T-helper 2 cell treated with Interferon-gamma antibody and Interleukin-4, amounts not matched to agents 100 ng/mL and 5 ng/mL, for 36 hours (primary cell): ENCODE data around the gene CTRL. TPM values are rescaled to one million over a fixed set of nuclear protein-coding genes. Genes with fewer than 3 reads are reported as not detected.
"Not testable (repeated sequence)": the region's sequence is repeated elsewhere in the genome, so short reads cannot be mapped to it uniquely, and the experiment has no call there.

Source experiments
- intact Hi-C: fragments of 100-400 bp; cut with micrococcal nuclease; formaldehyde crosslinking; loops from one replicate; pipeline ENCODE4 v1.15.1; 2023
- total RNA-seq: library from RNA; stranded (reverse); gene quantifications from 2 replicates; pipeline ENCODE4 v1.2.3, GENCODE V29; 2022

Gene CTRL
- total RNA-seq, 1 donor from 2014 or later: 9.6 TPM

DNA sequence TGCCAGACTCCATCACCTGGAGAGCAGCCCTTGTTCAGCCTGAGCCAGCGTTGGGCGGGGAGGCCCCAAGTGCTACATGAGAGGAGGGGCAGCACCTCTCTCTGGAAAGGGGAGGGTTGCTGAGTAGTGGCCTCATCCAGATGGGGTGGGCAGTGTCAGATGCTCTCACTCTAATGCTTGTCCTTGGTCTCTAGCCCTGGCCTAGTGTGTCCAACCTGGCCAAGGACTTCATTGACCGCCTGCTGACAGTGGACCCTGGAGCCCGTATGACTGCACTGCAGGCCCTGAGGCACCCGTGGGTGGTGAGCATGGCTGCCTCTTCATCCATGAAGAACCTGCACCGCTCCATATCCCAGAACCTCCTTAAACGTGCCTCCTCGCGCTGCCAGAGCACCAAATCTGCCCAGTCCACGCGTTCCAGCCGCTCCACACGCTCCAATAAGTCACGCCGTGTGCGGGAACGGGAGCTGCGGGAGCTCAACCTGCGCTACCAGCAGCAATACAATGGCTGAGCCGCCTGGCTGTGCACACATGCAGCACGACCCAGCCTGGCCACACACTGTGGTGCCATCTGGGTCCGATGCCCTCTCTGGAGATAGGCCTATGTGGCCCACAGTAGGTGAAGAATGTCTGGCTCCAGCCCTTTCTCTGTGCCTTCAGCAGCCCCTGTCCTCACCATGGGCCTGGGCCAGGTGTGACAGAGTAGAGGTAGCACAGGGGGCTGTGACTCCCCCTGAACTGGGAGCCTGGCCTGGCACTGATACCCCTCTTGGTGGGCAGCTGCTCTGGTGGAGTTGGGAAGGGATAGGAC, 4.3 kb downstream of the CTRL start:
- intact Hi-C loops: no loop called here

DNA sequence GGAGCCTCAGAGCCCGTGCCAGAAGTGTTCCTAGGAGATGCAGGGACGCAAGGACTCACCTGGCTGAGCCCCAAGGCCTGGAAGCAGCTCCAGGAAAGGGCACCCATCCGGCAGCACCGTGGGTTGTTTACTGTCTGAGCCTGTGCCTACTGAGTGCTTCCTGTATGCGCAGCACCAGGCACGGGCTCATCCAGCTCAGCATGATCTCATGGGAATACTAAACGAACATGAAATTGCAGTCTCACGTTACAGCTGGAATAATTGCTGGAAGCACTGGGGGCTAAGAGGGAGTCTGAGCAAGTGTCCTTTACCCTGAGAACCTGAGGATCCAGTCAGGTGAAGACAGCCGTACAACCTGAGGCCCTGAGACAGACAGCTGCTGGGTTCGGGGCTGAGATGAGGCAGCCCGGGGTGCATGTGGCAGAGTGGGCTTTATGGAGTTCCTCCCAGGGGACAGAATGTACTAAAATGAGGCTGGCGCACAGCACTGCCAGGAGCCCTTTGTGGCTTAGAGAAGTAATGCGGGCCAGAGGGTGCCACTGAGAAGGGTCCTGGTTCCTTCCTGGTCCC, 5.4 kb downstream of the CTRL start:
- intact Hi-C loops: no loop called here

DNA sequence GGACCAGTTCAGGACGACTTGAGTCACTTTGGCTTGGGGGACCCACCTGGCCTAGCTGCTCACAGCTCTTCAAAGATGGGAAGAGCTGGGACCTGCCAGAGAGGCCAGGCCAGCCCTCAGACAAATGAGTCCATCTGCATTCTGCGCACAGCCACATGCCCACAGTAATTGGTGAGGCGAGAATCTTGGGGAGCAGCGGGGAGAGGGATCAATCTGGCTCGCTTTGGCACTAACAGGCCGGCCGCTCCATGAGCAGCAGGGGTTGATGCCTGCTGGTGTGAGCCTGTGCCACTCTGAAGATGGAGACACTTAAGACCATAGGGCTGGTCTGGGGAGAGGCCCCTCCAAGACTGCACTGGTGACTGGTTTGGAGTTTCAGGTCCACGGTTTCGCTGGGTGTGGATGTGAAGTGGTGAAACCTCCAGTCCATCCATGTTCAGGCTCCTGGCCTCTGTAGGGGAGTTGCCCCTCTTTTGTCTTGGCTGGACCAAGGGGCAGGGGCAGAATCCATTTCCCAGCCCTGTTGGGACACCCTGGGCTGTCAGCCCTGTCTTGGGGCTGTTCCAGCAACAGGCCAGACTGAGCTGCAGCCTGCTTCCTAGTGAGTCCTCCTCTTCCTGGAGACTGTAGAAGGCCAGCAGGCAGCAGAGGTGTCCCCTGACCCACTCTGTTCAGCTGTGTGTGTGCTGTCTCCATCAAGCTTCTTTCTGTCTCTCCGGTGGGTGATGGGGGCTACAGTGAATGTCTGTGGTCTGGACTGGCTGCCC, 7.3 kb downstream of the CTRL start:
- intact Hi-C loops: no loop called here

DNA sequence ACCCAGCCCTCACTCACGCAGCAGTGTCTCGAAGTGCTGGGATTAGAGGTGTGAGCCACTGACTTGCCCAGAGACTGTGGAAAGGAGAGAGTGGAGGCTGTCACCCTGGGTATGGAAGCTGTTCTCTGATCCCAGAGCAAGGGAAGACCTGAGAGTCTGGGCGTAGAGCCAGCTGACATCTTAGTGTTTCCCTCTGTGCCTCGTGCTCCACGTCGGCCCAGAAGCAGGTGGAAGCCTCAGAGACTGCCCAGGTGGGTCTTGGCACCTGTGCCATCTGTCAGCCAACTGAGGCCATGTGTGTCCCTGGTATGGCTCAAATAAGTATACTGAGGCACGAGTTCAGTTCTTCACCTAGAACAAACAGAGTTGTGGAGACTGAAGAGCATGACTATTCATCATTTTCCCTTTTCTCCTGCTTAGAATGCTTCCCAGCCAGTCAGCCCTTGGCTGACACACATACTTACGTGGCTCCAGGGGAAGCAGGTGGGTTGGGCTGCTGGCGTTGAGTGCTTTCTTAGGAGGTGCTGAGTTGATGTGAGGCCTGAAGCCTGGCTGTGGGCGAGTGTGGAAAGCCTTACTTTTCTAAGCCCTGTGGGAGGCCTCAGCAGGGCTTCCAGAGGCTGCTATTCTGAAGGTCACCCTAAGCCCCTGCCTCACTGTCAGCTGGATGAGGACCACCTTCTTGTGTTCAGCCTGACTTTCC, 8.1 kb downstream of the CTRL start:
- intact Hi-C loops: no loop called here

DNA sequence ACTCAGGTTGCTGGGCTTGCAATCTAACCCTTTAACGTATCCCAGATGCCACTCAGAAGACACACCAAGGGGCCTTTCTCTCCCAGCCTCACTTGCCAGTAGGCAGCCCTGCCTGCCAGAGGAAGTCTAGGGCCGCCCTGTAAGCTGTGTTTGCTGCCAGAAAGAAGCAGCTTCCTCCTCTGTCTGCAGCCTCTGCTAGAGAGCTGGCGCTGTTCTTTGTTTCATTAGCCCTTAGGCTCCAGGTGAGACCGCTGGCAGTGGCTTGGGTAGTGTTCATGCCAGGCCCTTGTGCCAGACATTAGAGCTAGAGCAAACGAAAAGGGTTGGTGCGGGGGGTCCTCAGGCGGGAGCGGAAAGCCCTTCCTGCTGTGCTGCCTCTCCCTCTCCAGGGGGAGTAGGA, 8.9 kb downstream of the CTRL start:
- intact Hi-C loops: no loop called here

DNA sequence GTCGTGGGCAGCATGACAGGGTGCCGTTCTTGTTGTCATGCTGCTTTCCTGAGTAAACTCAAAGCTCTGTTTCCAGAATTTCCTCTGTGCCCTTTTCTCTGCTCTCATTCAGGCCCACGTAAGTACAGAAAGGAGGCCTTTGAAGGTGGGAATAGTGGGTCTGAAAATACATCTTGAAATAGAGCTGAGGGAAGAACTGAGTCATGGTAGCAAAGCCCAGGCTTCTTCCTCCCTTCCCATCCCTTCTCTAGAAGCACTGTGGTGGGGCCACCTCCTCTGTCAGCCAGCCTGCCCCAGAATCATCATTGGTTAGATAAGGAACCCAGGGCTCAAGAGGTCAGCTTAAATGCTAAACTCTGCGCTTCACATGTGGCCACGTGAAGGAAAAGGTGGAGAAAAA, 9.4 kb downstream of the CTRL start:
- intact Hi-C loops: no loop called here

DNA sequence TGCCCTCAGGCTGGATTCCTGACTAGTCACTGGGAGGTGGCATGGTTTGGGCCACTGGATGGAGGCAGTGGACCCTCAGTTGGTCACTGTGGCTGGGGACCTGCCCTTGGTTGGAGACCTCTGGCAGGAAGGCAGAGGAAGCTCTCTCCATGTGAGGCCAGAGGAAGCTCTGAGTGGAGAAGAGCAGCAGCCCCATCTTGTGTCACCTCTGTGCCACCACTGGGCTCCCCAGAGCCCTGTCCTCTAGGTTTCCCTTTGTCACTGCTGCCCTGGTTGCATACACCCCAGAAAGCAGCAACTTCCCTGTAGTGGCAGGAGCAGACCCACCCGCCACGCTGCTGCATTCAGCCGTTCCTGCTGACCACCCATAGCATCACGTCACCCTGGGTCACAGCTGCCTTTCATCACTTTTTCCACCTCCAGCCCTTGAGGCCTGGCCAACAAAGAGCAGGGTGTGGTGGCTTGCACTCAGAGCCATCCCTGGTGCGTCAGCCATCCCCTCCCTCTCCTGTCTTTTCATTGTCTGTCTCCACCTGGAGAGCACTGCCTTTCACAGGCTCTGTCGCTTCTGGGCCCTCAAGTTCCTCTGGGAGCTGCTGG, 11.9 kb downstream of the CTRL start:
- intact Hi-C loops: no loop called here

DNA sequence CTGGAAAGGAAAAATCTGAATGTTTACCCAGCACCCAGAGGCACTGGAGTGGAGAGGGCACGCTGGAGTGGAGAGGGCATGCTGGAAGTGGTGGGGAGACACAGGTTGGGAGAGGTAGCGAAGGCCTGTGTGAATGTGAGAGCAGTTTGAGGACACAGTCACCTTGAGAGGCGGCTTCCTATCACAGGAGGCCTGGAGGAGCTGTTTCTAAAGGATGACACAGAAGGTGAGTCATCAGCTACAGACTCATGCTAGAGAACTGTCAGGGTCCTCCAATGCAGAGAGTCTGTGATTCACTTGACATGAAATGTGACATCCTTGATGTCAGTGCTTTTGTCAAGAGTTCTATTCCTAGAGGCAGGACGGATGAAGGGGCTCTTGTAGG, 13.8 kb downstream of the CTRL start:
- intact Hi-C loops: no loop called here

DNA sequence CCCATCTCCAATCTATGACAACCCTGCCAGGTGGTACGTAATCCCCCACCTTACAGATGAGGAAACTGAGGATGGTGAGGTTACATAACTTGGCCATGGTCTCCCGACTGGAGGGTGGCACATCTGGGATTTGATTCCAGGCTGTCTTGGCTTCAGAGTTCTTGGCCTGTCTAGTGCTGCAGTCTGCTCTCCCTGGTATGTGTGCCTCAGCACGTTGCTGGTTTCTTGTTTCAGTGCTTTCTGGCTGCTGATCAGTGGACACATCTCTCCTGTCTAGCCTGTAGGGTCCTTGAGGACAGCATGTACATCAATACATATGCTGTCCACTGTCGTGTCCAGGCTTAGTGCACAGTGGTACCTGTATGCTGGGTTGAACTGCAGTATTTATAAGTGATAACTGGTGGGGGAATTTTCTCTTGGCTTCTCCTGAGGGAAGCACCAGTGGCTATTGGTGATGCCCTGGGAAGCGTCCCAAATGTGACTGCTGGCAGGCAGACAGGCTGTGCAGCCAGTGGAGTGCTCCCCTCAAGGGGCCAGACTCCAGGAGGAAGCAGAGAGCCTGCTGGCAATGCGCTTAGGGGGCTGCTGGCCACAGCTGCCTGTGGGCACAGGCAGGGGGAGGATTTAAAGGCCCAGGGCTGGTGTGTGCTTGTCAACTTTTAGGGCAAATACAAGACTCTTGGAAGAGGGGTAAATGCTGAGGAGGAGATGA, 14.4 kb downstream of the CTRL start:
- intact Hi-C loops: no loop called here

DNA sequence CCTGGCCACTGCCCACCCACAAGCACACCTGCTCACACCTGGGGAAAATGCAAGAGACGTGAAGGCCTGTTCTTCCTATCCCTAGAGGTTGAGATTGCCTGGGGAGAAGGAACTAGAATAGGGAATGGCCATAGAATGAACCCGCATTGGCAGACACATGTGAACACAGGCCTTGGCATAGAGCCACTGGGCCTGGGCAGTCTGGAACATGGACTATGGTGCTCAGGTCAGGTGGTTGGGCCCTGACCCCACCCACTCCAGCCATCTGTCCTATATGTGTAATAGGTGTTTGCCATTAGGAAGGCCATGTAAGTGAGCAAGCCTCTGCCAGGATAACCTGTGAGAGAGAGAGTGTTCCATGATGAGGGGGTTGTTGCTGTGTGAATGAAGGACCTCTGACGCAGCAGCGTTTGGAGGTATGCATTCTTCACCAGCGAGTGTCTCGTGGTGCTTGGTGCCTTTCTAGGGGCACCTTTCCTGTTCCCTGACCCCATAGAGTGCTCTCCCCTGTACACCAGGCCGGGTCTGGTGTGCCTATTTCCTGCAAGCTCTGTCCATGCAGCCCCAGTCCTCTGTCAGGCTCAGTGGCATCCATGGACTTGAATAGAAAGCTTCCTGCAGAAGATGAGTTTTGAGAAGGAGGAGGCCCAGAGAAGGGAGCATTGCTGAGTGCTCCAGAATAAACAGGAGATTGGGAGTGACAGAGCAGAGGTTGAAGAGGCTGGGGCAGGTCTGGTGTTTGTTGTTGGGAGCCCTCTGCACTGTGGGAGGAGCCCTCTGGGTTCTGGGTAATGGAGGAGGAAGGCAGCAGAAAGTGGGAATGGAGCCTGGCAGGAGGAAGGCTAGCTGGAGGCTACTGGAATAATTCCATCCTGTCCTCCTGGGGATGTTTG, 15.6 kb downstream of the CTRL start:
- intact Hi-C loops: no loop called here

DNA sequence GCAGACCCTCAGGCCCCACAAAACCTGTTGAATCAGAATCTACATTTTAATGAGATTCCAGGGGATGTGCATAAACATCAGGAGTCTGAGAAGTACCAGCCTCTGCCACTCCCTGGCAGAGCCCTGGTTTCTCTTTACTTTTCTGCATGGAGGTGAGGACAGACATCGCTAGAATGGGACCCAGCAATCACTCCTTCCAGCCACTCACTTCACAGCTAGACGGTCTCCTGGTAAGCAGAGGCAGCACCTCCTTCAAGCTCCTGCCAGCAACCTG, 16.2 kb downstream of the CTRL start:
- intact Hi-C loops: not testable (repeated sequence)

DNA sequence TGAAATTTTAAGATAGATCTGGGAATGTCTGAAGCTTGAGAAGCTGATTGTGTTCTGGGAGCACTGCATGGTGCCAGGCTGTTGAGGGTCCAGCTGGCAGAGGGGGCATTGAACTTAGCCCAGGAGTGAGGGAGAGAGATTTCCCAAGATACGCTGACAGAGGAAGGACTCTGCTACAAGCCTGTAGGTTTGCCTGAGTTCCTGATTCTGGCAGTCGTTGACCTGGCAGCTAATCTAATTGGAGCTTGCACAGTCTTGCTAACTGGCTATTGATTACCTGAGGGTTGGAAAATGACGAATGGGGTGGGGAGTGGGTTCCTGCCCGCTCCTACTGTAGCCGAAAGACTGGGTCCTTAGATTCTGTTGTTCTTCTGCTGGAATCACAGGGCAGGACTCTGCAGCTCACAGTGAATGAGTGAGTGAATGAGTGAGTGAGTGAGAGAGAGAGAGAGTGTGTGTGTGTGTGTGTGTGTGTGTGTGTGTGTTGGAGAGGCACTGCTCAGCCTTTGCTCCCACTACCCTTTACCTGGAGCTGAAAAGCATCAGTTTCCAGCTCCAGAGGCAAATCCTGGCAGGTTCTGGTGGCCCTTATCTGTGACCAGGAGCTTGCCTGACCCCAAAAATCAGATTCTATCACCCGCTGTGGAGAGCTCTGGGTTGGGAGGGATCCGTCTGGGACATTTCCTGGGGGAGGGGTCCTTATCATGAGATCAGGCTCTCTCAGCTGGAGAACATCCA, 16.7 kb downstream of the CTRL start:
- intact Hi-C loops: no loop called here

DNA sequence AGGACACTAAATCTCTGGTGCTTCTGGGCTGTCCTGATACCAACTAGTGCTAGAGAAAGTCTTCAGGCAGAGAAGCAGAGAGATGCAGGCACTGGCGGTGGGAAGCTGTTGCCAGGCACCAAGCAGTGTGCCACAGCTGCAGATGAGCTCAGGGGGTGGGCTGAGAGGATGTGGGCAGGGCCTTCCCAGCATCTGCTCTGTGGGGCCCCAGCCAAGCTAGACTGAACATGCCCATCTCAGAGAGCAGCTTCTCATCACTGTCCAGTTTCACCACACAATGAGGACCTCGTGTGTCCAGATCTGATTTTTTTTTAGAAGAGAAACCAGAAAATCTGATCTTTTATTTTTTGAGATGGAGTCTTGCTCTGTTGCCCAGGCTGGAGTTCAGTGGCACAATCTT, 21.5 kb downstream of the CTRL start:
- intact Hi-C loops: no loop called here

DNA sequence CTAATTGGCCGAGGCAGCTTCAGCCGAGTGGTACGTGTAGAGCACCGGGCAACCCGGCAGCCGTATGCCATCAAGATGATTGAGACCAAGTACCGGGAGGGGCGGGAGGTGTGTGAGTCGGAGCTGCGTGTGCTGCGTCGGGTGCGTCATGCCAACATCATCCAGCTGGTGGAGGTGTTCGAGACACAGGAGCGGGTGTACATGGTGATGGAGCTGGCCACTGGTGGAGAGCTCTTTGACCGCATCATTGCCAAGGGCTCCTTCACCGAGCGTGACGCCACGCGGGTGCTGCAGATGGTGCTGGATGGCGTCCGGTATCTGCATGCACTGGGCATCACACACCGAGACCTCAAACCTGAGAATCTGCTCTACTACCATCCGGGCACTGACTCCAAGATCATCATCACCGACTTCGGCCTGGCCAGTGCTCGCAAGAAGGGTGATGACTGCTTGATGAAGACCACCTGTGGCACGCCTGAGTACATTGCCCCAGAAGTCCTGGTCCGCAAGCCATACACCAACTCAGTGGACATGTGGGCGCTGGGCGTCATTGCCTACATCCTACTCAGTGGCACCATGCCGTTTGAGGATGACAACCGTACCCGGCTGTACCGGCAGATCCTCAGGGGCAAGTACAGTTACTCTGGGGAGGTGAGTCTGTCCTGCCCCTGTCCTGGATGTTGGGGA, 22.5 kb downstream of the CTRL start:
- intact Hi-C loops: no loop called here

DNA sequence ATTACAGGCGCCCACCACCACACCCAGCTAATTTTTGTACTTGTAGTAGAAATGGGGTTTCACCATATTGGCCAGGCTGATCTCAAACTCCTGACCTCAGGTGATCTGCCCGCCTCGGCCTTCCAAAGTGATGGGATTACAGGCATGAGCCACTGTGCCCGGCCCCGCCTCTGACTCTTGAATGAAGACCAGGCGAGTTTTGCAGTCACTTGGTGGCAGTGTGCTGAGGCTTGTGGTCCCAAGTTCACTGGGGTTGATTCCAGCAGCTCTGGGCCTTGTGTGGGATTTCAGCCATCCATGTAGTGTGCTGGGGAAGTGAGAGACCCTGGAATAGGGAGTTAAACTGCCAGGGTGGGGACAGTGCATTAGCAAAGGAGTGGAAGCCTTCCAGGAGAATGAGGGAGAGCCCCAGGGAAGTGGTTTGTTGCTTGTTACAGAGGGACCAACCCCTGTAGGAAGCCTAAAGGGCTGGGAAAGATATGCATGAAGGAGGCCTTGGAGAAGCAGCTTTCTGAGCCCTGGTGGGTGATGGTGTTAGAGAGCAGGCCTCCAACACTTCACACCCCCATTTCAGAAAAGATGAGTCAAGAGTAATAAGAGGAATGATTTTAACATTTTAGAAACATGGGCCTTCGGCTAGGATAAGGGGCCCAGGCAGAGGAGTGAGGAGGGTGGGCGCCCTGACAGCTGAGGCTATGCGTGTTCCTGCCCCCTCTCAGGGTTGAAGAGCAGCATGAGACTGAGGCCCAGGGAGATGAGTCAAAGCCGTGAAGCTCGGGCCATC, 24.1 kb downstream of the CTRL start:
- intact Hi-C loops: no loop called here

DNA sequence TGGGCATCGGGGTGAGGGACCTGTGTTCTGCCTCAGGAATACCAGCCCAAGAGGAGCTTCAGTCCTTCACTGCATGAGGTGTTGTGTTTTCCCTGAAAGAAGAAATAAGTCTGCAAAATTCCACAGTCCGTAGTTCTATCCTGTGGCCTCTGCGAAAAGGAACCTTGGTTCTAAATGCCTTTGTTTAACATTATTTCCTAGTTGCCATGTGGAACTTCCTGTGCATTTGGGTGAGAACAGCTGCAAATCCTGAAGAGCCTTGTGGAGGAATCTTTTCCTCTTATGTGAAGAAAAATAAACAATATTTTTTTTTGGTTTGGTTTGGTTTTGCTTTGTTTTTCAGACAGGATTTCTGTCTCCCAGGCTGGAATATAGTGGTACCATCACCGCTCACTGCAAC, 28.8 kb downstream of the CTRL start:
- intact Hi-C loops: no loop called here

DNA sequence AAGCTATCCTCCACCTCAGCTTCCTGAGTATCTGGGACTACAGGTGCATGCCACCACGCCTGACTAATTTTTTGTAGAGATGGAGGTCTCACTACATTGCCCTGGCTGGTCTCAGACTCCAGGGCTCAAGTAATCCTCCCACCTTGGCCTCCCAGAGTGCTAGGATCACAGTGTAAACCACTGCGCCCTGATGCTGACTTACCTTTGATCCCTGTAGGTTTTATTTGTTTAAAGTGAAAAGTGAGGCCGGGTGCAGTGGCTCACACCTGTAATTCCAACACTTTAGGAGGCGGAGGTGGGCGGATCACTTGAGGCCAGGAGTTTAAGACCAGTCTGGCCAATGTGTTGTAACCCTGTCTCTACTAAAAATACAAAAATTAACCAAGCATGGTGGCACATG, 29.9 kb downstream of the CTRL start:
- intact Hi-C loops: no loop called here

DNA sequence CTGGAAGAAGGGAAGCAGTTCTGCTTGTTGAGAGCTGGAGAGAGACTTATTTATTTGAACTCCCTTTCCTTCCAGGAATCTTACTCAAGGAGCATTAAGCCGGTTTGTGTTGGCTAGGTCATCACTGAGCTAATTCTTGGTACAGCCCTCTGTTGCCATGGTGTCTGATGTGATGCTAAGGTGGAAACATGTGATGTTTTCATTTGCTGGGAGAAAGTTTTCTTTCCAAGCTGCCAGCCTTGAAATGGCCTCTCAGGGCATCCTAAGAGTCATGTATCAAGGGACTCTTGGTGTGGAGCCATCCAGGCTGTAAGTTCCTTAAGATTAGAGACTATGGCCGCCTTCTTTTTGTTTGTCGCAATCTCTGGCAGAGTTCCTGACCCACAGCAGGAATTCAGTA, 34.4 kb downstream of the CTRL start:
- intact Hi-C loops: no loop called here
